Thyroid gland (tissue), 4 donors: ENCODE data around the gene LMTK3.

Experiments used
- POLR2A ChIP-seq, 2 donors: fragments of 450-650 bp; IDR thresholded peaks; one replicate each; pipeline ENCODE4 v1.6.1; 2017; ENCODE audit warnings: antibody characterized with exemption in 2 of 2, mild to moderate bottlenecking in 2 of 2, moderate library complexity in 1 of 2
- TF ChIP-seq, protein P1 (sequence below), 6 experiments: fragments of 200-600 bp in 3 of 6; fragments of 450-650 bp in 3 of 6; sonication (generic) in 3 of 6; IDR thresholded peaks; one replicate each; pipeline ENCODE4 v1.5.1; 2016 to 2019; ENCODE audit warnings: antibody characterized with exemption in 6 of 6, mild to moderate bottlenecking in 2 of 6, inconsistent platforms in 1 of 6, moderate library complexity in 1 of 6

DNA sequence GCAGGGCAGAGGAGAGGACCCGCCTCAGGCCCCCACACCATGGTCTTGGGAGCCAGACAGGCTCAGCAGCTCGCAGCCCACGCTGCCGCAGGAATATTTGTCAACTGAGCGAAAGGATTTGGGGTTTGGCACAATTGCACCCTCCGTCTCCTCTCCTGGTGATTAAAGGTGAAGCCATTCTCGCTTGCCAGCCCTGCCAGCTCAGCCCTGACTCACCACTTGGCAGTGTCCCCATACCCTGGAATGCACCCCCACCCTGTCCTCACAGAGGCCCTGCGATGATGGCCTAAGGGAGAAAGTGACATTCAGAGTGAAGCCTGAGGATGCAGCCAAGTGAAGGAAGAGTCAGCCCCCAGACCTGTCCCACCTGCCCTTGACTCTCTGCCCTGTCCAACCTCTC is 23.7 kb downstream of the LMTK3 start:
- TF ChIP-seq, protein P1, sequence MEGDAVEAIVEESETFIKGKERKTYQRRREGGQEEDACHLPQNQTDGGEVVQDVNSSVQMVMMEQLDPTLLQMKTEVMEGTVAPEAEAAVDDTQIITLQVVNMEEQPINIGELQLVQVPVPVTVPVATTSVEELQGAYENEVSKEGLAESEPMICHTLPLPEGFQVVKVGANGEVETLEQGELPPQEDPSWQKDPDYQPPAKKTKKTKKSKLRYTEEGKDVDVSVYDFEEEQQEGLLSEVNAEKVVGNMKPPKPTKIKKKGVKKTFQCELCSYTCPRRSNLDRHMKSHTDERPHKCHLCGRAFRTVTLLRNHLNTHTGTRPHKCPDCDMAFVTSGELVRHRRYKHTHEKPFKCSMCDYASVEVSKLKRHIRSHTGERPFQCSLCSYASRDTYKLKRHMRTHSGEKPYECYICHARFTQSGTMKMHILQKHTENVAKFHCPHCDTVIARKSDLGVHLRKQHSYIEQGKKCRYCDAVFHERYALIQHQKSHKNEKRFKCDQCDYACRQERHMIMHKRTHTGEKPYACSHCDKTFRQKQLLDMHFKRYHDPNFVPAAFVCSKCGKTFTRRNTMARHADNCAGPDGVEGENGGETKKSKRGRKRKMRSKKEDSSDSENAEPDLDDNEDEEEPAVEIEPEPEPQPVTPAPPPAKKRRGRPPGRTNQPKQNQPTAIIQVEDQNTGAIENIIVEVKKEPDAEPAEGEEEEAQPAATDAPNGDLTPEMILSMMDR (IDR thresholded peaks at IDR 0.05) = no peak
- TF ChIP-seq POLR2A (IDR thresholded peaks at IDR 0.05) = no peak
